Left ventricle myocardium inferior (tissue), 1 donor: Measurements from ENCODE around the gene SLC9A6. TPM values are rescaled to one million over a fixed set of nuclear protein-coding genes. Genes with fewer than 3 reads are reported as not detected.
A peak's percentile ranks its signal among the peaks of the same experiment; 100 is the strongest.

ENCODE experiments used
- DNase-seq: peaks from one replicate; pipeline ENCODE4 v3.0.0-alpha.2; 2020
- H3K27ac ChIP-seq: fragments of 200-600 bp; replicated peaks from 2 replicates; pipeline ENCODE4 v1.8.0; 2021
- H3K27me3 ChIP-seq: fragments of 200-600 bp; 2 replicates; pipeline ENCODE4 v1.8.0; 2021; ENCODE audit warnings: low read depth
- H3K36me3 ChIP-seq: fragments of 200-600 bp; 2 replicates; pipeline ENCODE4 v1.8.0; 2021
- H3K4me1 ChIP-seq: fragments of 200-600 bp; 2 replicates; pipeline ENCODE4 v1.8.0; 2021
- H3K4me3 ChIP-seq: fragments of 200-600 bp; 2 replicates; pipeline ENCODE4 v1.8.0; 2021; ENCODE audit warnings: mild to moderate bottlenecking, moderate library complexity
- H3K9me3 ChIP-seq: fragments of 200-600 bp; replicated peaks from 2 replicates; pipeline ENCODE4 v1.8.0; 2021
- intact Hi-C: fragments of 100-400 bp; cut with micrococcal nuclease; formaldehyde crosslinking; loops from one replicate; pipeline ENCODE4 v1.11.0; 2022
- total RNA-seq: library from RNA; stranded (reverse); fragmentation: NEBNext Ultra II Directional; extraction: Animal tissue kit (Norgen Biotek cat#: 25700); gene quantifications from one replicate; pipeline ENCODE4 v1.2.1, GENCODE V29; 2021
- TF ChIP-seq, protein P1 (sequence below): fragments of 200-600 bp; IDR thresholded peaks from 2 replicates; pipeline ENCODE4 v1.8.0; 2021; ENCODE audit warnings: antibody characterized with exemption, mild to moderate bottlenecking, borderline replicate concordance
- donor health status: DM: no; HTN: yes; CAD: no; lungs with severe emphysema.

The SLC9A6 gene
- total RNA-seq, 1 donor from 2014 or later = 15.6 TPM

DNA sequence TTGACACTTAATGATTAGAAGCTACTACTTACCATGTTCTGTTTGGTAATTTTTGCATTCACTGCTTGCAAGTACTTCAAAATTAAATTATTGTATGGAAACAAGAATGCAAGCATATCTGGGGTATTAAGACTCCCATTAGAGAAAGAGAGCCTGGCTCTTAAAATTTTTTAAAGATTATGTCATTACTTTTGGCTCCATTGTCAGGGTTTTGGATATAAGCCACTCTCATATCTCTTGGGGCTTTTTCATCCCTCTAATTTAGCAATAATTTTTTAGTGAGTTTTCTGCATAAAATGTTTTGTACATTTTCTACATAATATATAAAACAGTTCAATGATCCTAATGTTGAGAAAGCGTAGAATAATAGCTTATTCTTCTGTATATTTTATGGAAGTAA is 49.4 kb downstream of the SLC9A6 start:
- Histone ChIP-seq H3K27ac (peak overlapping the region; percentile 40), H3K4me1 (peaks cover 26% of the 10 kb centered on the region), H3K36me3 (no peaks in the 10 kb centered on the region), H3K4me3 (no peak overlapping the region), H3K27me3 (no peaks in the 10 kb centered on the region), H3K9me3 (no peaks in the 10 kb centered on the region)
- TF ChIP-seq, protein P1, sequence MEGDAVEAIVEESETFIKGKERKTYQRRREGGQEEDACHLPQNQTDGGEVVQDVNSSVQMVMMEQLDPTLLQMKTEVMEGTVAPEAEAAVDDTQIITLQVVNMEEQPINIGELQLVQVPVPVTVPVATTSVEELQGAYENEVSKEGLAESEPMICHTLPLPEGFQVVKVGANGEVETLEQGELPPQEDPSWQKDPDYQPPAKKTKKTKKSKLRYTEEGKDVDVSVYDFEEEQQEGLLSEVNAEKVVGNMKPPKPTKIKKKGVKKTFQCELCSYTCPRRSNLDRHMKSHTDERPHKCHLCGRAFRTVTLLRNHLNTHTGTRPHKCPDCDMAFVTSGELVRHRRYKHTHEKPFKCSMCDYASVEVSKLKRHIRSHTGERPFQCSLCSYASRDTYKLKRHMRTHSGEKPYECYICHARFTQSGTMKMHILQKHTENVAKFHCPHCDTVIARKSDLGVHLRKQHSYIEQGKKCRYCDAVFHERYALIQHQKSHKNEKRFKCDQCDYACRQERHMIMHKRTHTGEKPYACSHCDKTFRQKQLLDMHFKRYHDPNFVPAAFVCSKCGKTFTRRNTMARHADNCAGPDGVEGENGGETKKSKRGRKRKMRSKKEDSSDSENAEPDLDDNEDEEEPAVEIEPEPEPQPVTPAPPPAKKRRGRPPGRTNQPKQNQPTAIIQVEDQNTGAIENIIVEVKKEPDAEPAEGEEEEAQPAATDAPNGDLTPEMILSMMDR = no peak
- intact Hi-C loops = no loop called here
- DNase-seq = no peak

DNA sequence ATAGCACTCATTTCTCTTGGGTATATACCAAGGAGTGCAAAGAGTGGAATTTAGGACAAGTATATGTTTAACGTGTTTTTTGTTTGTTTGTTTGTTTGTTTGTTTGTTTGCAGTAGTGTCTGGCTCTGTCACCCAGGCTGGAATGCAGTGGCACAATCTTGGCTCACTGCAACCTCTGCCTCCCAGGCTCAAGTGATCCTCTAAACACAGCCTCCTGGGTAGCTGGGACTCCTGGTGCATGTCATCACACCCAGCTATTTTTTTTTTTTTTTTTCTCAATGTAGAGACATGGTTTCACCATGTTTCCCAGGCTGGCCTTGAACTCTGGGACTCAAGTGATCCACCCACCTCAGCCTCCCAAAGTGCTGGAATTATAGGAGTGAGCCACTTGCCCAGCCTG is 50.4 kb downstream of the SLC9A6 start:
- peaks cover 19% of the 10 kb centered on the region for H3K4me1 ChIP-seq
- intact Hi-C loops = no loop called here
- TF ChIP-seq, protein P1 = no peak

DNA sequence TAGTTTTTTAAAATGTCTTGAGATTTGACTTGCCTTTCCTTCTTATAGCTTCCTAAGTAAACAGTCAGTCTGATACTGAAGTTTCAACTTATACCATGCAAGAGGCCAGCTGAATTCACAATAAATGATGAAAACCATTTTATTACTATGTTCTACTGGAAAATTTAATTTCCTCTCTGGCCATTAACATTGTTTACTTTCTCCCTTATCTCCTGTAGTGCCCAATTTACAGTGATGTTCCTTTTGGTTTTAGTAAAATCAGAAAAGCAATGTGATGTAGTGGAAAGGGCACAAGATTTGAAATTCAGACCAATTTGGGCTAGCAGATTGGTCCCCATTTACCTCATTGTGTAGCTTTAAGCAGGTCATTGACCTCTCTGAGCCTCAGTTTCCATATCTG is 54.2 kb downstream of the SLC9A6 start:
- Histone ChIP-seq H3K27ac (no peak overlapping the region), H3K27me3 (no peaks in the 10 kb centered on the region), H3K9me3 (no peaks in the 10 kb centered on the region), H3K36me3 (no peaks in the 10 kb centered on the region), H3K4me3 (no peak overlapping the region), H3K4me1 (peaks cover 2% of the 10 kb centered on the region)
- TF ChIP-seq, protein P1 = no peak
- intact Hi-C loops = no loop called here
- DNase-seq = no peak

More for the DNA sequence above, 50.4 kb downstream of the SLC9A6 start:
- Histone ChIP-seq H3K27ac (no peak overlapping the region), H3K9me3 (no peaks in the 10 kb centered on the region), H3K36me3 (no peaks in the 10 kb centered on the region), H3K4me3 (no peak overlapping the region), H3K27me3 (no peaks in the 10 kb centered on the region)
- no peak for DNase-seq

DNA sequence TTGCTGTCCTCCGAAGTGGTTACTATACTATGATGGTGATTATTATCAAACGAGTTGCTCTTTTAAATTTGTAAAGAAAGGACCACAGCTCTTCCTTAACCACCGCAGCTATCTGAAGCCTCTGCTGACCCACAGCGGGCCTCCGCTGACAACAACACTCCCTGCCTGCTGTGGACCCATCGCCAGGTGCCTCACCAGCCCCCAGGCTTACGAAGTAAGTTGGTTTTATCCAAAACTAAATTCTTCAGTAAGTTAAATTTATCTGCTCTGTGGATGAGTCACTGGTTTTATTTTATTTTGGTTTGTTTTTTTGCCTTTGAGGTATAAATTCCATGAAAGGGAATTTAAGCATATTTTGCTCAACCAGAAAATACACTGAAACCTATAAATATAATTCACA is 54.7 kb downstream of the SLC9A6 start:
- H3K4me1 ChIP-seq = no peaks in the 10 kb centered on the region
- no peak overlapping the region for H3K27ac ChIP-seq
- no peak overlapping the region for H3K4me3 ChIP-seq
- H3K27me3 ChIP-seq = no peaks in the 10 kb centered on the region
- intact Hi-C loops = no loop called here
- TF ChIP-seq, protein P1 = no peak
- DNase-seq = no peak
- no peaks in the 10 kb centered on the region for H3K36me3 ChIP-seq
- H3K9me3 ChIP-seq = no peaks in the 10 kb centered on the region

DNA sequence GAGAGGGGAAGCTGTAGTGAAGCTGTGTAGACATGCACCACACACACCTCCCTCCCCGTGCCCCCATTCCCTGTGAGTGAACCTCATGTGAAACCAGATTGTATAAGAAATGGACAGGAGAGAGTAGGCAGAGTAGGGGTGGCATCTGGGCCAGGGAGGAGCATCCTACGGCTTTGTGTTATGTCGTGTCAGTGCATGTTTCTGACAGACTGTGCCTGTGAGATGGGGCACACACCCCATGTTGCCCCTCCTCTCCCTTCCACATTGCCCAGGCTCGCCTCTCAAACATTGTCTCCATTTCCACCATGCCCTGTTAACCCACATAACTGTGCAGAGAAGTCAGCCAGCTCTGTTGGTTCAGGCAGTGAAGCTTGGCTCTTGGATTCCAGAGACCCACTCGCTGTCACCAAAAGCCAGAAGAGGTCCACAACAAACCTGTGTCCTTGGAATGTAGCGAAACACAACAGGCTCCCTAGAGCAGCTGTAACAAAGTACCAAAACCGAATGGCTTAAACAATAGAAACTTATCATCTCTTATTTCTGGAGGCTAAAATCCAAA is 56.1 kb downstream of the SLC9A6 start:
- TF ChIP-seq, protein P1 = no peak
- no peaks in the 10 kb centered on the region for H3K4me1 ChIP-seq
- H3K27me3 ChIP-seq = no peaks in the 10 kb centered on the region
- intact Hi-C loops = no loop called here
- DNase-seq = no peak
- H3K9me3 ChIP-seq = no peaks in the 10 kb centered on the region
- no peak overlapping the region for H3K27ac ChIP-seq
- H3K36me3 ChIP-seq = no peaks in the 10 kb centered on the region
- H3K4me3 ChIP-seq = no peak overlapping the region

DNA sequence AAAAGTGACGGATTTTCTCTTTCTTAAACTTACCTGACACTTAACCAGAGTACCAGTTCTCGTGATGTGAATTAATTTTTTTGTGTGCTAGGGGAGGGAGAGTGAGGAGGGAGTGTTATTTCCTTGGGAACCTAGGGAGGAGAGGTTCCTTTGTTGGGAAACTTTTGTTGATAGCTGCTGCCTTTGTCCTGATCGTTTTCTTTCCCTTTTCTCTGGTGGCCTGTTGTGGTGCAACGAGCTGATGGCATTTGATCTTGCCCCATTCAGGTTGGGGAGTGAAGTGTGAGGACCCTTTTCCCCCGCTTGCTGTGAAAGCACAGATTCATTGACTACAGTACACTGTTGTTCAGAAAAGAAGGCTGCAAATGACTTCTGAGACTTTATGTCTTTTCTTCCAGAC is 59.8 kb downstream of the SLC9A6 start:
- no peaks in the 10 kb centered on the region for H3K4me1 ChIP-seq
- H3K27ac ChIP-seq = no peak overlapping the region
- intact Hi-C loops = no loop called here
- no peak overlapping the region for H3K4me3 ChIP-seq
- TF ChIP-seq, protein P1 = no peak
- H3K9me3 ChIP-seq = no peaks in the 10 kb centered on the region
- no peaks in the 10 kb centered on the region for H3K36me3 ChIP-seq
- DNase-seq = no peak
- no peaks in the 10 kb centered on the region for H3K27me3 ChIP-seq
